Stimulated activated naive CD4-positive, alpha-beta T cell treated with Interleukin-2 at 50 U/mL for 16 hours (primary cell): Measurements from ENCODE around the gene FAM81A.
"Not testable (repeated sequence)": the region's sequence is repeated elsewhere in the genome, so short reads cannot be mapped to it uniquely, and the experiment has no call there.

Source experiments
- DNase-seq: peaks from one replicate; lab custom pipeline; 2025; lab: John Stamatoyannopoulos, UW

FAM81A gene

DNA sequence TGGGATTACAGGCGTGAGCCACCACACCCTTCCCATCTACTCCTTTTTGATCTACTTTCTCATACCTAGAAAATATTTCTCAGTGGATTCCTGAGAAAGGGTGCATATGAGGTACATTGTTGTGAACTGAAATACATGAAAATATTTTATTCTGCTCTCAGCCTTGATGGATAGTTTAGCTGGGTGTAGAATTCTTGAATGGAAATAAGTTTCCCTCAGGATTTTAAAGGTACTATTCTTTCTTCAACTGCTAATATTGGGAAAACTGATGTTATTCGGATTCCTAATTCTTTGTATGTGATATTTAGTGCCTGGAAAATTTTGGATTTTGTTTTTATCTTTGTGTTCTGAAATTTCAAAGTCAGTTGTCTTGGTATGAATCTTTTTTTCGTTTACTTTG is 9.1 kb upstream of the FAM81A start:
- not testable (repeated sequence) for DNase-seq

DNA sequence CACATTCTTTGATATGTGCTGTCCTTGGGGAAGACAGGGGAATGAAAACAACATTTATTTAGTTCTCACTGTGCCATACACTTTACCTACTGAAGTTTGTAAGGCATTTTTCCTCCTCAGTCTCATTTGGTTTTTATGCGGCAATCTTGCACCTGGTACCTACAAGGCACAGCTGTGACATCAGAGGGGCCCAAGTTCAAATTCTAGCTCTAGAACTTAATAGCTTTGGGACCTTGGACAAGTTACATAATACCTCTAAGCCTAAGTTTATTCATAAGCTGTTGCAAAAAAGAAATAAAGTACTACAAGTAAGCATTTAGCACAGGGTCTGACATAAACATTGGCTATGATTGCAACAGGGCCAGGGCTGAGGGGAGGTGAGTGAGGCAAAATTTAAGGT is 5.6 kb upstream of the FAM81A start:
- no peak for DNase-seq

DNA sequence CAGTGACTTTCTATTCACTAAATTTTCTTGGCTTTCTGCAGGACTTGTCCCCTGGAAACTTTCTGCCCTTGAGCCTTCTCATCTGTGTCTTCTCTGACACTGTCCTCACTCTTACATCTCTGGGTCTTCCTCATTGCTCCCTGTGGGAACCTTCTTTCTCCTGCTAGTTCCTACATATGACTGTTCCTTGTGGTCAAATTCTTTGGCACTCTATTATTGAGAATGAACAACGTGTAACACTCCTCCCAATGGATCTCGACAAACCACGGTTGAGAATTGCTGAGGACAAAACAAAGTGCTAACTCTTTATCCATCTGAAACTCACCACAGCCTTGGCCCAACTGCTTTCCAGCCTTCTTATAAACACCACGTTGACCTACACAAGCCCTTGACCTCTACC is 3.5 kb upstream of the FAM81A start:
- no peak for DNase-seq

DNA sequence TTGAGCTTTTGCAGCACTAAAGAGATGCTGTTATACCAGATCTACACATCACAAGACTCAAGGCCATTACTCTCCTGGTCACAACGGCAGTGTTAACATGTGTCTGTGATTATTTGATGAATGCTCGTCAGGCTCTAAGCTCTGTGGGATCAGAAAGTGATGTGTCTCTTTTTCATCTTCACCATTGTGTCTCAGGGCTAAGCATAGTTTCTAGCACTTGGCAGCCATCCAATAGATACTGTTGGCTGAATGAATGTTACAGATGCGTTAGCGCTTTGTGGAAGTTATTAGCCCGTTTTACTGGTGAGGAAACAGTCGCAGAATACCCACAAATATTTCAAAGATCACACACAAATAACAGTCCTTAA is 1.2 kb upstream of the FAM81A start:
- DNase-seq = no peak

DNA sequence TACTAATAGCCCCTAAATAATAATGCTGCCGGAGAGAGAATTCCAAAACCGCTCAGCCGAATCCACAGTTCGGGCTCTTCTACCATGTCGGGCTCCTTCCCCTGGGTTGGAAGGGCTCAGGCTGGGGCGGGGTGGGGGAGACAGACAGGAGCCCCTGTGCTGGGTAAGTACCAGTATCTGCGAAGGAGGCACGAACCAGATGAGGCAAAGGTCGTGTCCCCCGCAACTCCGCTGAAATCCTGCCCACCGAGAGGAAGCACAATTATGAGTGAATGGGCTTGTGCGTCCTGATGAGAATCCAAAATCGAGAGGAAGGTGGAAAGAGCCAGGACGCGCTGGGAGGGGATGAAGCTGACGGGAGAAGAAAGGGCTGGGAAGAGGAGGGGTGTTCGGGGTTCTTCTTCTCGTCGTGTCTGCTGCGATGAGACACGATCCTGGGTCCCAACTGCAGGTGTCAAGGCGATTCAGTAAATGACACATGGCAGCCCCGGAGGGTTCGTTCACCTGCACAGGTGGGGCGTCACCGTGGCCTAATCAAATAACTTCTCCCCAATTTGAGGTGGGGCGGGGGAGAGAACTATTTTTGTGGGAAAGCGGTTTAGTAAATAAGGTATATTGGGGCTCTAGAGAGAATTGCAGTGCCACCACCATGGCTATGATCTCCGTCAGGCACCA is 707 bp upstream of the FAM81A start:
- no peak for DNase-seq

DNA sequence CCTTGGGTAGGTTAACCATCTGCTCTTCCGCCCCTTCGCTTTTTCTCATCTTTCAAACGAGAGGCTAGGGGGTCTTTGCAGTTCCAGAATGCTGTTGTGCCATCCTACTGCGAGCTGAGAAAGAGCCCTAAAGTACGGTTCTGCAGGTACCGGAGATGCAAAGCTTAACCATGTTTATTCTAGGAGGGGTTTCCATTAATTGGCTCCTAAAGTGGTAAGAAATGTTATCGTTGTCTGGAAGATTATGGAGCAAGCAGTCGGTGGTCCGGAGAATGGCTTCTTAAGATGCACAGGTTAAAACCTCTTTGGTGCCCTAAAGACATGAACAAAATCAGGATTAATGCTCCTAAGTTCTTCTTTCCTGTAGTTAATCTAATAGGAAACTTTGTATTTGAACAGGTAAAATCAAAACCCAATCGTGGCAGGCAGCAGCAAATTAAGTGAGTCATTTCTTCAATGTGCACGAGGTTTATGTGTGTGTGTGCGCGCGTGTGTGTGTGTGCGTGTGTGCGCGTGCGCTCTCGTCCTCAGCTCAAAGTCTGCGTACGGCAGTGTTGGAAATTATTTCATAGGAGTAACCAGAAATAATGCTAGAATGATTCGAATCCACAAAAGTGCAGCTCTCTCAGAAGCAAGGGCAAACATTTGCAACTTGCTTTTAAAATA is 772 bp downstream of the FAM81A start:
- no peak for DNase-seq

DNA sequence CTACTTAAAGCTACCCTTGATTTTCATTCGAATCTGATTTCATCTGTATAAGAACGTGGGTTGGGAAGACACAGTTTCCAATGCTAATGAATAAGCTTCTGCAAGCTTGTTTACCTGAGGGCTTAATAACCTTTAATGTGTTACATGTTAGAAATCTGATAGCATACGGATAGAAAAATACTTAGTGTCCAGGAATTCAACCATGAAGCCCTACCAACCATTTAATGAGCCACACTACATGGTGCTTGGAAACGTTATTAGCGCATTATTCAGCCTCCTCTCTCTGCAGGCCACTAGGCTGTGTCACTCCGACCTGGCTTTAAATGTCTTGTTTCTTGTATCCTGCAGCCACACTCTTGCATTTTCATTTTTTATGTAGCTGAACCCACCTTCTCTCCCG is 1.6 kb downstream of the FAM81A start:
- no peak for DNase-seq

DNA sequence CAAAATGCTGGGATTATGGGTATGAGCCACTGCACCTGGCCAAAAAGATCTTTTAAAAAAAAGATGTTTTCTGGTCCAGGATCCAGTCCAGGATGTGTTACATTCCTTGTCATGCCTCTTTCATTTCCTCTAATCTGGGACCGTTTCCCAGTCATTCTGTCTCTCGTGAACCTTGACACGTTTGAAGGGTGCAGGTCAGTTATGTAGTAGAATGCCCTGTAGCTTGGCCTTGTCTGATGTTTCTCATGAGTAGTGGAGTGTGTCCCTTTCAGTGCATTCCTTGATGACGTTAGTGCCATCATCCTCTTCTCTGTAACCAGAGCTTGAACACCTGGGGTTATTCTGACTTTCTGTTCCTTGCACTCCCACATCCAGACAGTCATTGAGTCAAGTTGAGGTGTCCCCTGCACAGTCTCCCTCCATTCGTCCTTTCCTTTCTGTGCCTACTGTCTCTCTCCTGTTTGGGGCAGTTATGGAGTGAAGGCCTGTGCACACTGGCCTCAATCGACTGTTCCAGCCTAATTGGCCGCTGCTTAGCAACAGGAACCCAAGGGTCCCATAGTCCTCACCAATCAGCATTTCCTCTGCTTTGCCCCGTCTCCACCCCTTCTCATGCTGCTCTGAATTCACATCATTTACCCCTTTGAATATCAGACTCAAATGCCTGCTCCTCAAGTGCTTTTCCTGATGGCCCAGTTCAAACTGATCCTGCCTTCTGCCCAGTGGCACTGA is 5.5 kb downstream of the FAM81A start:
- DNase-seq = no peak

DNA sequence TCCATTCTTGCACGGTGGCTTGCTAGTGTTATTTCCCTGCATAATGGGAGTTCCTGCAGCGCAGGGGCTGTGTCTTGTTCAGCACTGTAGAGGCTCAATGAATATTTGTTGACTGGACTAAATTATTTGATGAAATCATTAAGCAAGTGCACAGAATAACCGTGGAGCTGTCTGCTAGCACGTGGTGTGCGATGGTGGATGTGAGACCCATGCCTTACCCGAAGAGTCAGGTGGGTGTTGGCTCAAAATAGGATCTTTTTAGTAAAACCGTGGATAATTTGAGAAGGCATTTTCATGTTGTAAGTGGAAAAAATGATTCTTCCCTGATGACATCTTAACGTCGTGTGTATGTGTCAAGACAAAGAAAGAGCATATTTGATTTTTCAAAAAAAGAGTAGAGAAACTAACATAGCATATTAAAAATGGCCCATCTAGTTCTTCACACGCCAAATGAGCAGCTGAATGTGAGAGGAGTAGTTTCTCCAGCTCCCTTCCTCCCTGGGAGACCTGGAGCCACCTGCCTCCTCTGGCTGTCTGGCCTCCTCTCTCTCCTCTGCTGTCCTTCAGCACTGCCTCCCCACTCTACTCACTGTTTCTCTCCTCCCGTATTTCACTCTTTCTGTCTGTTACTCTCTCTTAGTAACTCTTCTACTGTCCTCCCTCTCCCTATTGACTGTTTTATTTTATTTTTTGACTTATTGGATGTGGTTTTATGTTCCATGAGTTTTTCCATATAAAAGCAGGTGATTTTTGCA is 6.3 kb downstream of the FAM81A start:
- no peak for DNase-seq

DNA sequence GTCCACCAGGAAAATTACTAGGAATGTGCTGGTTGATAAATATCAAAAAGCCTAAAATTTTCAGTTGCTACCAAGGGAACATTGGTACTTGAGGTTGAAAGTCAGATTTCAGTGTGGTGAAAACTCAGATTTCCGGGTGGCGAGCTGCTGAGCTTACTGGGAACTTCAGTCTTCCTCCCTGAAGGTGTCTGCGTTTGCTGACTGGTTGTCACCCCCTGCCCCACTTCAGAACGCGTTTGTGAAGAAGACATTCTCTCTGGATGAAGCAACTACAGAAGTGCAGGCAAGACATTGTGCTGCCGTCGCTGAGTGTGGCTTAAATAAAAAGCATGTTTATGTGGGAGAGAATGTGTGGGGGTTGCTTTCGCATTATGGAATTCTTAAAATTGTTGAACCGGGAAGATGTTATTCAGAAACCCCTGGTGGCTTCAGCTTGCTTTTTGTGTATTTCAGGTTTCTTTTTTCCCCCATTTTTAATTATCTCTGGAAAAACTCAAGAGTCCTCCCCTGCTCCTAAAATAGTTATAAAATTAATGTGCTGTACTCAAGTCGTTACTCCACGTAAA is 7.1 kb downstream of the FAM81A start:
- DNase-seq = no peak

DNA sequence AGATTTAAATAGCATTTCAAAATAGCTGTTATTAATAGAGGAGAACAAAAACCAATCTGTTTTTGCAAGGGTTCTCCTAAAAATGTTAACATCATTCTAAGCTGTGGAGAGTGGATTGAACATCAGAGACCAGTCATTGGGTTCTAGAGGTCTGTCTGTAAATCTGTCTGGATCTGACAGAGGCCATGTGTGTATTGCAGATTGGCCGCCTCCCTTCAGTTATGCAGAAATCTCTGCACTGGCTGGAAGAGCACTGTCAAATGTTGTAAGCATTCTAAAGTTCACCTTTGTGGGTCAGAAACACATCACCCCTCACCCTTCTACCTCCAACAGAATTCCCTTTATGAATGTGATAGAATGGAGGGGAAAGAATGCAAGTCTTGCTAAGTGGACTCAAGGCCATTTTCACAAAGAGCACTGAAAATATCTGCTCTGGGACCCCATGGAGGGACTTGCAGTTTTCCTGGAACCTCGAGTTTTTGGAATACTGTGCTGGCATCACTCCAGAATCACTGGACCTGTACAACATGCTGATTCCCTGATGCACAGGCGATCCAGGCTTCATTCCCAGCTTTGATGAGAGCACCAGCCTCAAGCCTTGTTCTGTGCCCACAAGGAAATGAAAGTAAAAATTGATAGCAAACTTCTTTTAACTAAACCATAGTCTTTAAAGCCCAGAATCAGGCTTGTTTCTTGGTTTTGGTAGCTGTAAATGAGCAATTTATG is 8.4 kb downstream of the FAM81A start:
- no peak for DNase-seq

DNA sequence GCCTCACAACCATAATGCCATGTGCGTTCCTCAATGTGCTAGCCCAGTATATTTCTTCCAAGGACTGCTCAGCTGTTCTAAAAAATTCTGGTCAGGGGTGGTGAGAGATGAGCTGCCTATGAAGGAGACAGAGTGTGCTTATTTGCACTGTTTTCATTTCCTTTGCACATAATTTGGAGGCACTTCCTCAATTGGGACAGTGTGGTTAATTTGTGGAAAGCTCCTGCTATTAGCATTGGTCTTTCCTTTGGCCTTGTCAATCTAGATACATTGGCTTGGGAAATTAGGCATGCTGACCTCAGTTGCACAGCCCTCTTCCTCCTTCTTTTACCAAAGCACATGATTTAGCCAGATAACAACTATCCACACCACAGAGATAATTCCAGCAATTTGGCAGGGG is 9.4 kb downstream of the FAM81A start:
- no peak for DNase-seq

DNA sequence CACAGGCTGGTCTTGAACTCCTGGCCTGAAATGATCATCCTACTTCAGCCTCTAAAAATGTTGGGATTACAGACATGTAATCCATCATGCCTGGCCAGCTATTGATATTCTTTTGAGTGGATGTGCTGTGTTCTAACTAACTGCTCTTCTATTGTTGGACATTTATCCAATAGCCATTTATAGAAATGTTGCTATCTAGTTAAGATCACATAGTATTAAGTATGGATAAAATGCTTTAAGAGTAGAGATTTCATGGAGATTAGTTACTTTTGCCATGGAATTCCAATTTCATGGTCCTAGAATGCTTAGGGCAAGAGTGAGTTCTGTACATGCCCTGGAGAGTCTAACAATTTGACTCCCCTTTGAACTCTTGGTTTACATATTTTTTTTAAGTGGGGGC is 10.9 kb downstream of the FAM81A start:
- DNase-seq = no peak

DNA sequence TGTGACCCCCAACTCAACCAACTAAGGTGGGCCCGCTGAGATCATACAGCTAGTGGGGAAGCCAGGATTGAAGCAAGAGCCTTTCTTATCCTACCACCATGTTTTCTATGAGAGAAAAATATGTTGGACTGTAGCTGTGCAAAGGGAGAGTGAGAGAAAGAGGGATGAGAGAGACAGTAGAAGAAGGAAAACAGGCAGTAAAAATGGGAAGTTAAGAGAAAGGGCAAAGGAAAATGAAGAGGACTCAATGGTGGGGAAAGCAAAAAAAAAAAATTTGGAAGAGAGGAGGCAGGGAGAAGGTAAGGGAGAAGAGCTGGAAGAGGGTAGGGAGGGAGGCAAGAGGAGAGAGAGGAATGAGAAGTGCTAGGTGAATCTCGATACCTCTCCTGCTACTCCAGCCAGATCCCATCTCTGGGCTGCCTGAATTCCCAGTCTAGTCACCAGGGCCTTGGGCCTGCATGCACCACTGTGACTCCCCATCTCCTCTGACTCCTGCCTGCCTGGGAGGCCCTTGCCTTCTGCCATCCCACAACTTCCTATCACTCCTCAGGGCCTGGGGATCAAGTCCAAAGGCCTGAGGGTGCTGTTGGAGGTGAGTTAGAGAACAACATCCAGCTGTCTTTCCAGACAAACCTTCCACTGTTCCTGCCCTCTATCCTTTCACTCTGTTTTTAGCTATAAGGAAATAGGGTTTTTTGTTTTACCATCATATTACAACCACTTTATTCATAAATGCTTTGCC is 15.7 kb downstream of the FAM81A start:
- DNase-seq = no peak

DNA sequence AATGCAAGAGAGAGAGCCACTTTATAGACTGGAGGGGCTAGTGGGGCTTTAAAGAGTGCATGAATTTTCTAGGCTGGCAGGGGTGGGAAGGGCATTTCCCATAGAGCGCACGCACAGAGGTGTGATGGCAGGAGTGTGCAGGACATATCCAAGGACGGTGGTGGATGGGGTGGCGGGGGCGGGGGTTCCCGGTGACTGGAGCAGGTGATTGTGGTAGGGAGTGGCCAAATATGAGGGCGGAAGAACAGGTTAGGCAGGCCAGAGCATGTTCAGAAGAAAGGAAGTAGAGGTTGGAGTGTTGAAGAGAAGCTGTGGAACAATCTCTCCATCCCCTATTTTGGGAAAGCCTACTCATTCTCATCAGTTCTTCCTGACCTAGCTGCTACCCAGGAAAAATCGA is 18.1 kb downstream of the FAM81A start:
- no peak for DNase-seq

DNA sequence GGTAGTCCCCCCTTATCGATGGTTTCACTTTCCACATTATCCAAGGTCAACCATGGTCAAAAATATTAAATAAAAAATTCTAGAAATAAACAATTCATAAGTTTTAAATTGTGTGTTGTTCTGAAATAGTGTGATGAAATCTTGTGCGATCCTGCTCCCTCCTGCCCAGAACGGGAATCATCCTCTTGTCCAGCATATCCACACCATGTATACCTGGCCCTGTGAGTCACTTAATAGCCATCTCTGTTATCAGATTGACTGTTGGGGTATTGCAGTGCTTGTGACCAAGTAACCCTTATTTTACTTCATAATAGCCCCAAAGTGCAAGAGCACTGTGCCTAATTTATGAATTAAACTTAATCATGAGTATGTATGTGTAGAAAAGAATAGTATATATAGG is 19.1 kb downstream of the FAM81A start:
- no peak for DNase-seq

DNA sequence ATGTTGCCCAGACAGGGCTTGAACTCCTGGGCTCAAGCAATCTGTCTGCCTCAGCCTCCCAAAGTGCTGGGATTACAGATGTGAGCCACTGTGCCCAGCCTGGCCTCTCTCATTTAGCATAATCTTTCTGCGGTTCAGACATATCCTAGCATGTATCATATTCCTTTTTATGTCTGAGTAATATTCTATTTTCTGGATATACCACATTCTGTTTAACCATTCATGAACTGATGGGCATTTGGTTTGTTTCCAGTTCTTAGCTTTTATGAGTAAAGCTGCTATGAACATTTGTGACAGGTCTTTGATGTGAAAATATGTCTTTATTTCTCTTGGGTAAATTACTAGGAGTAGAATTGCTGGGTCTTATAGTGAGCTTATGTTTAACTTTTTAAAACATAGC is 23.5 kb downstream of the FAM81A start:
- DNase-seq = no peak

DNA sequence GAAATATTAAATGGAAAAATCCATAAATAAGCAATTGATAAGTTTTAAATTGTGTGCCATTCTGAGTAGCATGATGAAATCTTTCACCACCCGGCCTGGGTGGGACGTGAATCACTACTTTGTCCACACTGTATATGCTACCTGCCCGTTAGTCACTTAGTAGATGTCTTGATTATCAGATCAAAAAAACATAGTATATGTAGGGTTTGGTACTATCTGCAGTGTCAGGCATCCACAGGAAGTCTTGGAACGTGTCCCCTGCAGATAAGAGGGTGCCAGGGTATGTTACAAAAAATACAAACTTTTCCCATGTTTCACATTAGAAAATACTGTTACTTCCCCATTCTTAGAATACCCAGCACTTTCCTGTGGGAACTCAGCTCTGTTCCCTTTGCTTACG is 35.2 kb downstream of the FAM81A start:
- DNase-seq = no peak

DNA sequence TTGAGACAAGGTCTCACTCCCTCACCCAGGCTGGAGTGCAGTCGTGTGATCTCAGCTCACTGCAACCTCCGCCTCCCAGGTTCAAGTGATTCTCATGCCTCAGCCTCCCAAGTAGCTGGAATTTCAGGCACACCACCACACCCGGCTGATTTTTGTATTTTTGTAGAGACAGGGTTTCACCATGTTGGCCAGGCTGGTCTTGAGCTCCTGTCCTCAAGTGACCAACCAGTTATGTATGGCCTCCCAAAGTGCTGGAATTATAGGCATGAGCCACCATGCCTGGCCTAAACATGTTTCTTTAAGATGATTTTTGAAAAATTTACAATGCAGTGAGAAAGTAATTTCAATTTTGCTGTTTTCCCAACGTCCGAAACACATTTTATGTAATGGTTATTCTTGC is 37.2 kb downstream of the FAM81A start:
- DNase-seq = not testable (repeated sequence)

DNA sequence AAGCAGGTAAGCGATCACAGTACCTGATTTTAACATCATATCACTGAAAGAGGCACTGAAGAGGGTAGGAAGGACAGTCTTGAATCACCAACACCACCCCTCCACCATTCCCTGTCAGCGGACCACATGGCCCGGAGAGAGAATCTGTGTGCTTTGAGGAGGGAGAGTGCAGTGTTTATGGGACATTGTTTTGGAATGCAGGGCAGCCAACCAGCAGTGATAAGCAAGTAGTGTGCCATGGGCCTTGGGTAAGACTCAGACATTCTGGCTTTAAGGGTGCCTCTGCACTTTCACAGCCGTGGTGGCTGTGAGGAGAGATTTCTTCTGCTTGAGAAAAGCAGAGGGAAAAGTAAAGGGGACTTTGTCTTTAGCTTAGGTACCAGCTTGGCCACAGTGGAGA is 46.4 kb downstream of the FAM81A start:
- DNase-seq = no peak

DNA sequence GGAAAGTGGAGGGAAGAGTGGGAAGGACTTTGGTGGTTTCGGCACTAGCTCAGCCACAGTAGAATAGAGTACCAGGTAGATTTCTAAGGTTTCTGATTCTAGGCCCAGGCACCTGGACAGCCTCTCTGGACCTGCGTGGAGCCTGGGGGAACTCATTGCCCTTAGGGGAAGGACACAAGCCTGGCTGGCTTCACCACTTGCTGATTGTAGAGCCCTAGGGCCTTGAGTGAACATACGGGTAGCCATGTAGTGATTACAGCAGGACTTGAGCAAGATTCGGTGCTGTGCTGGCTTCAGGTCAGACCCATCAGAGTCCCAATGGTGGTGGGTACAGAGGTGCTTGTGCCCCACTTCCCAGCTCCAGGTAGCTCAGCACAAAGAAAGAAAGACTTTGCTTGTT is 47.0 kb downstream of the FAM81A start:
- DNase-seq = no peak
